Peyer's patch (tissue), 4 donors: ENCODE data around the gene SLC5A3.

ENCODE experiments used
- POLR2A ChIP-seq, 2 donors: fragments of 450-650 bp; IDR thresholded peaks; one replicate each; pipeline ENCODE4 v1.5.1; 2017; ENCODE audit warnings: antibody characterized with exemption in 2 of 2, mild to moderate bottlenecking in 2 of 2, moderate library complexity in 2 of 2
- TF ChIP-seq, protein P1 (sequence below), 6 experiments: fragments of 450-650 bp in 4 of 6; fragments of 200-600 bp in 2 of 6; sonication (generic) in 1 of 6; IDR thresholded peaks; one replicate each; pipeline ENCODE4 v1.5.1; 2017 to 2019; ENCODE audit warnings: antibody characterized with exemption in 6 of 6, mild to moderate bottlenecking in 3 of 6, moderate library complexity in 1 of 6

DNA sequence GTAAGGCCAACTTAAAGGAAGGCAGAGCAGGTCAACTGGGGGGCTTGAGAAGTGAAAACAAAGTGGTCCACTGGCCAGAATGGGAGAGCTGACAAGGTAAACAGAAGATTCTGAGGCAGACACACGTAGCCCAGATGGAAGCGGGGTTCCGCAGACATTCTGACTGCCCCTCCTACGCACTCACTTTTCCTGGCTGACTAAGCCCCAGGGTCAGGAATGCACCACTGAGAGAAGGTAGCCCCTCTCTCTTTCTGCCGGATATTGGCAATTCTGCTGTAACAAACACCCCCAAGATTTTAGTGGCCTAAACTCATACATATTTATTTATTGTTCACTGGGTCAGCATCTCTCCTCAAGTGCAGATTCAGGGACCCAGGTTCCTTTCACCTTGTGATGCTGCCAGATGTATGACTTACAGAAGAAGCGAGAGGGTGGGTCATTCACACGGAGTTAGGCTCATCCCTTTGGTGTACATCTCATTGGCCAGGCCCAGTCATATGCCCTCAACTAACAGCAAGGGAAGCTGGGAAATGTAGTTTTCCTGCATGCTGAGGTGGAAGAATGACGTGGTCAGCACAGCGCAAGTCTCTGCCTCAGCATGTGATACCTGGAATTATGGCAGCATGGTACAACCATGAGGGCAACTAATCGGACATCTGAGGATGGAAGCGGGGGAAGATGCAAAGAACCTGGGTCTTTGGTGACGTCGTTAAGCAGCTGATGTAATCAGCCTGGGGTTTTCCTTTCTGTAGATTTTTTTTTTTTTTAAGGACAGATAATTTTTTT lies 43.4 kb upstream of the SLC5A3 start:
- TF ChIP-seq, protein P1, sequence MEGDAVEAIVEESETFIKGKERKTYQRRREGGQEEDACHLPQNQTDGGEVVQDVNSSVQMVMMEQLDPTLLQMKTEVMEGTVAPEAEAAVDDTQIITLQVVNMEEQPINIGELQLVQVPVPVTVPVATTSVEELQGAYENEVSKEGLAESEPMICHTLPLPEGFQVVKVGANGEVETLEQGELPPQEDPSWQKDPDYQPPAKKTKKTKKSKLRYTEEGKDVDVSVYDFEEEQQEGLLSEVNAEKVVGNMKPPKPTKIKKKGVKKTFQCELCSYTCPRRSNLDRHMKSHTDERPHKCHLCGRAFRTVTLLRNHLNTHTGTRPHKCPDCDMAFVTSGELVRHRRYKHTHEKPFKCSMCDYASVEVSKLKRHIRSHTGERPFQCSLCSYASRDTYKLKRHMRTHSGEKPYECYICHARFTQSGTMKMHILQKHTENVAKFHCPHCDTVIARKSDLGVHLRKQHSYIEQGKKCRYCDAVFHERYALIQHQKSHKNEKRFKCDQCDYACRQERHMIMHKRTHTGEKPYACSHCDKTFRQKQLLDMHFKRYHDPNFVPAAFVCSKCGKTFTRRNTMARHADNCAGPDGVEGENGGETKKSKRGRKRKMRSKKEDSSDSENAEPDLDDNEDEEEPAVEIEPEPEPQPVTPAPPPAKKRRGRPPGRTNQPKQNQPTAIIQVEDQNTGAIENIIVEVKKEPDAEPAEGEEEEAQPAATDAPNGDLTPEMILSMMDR (IDR thresholded peaks at IDR 0.05) = no peak
- TF ChIP-seq POLR2A (IDR thresholded peaks at IDR 0.05) = no peak
